GM18870 (cell line): Measurements from ENCODE around the gene PER1.
A peak's percentile ranks its signal among the peaks of the same experiment; 100 is the strongest.

Experiments used
- ATAC-seq: cut with Tn5 transposase; IDR thresholded peaks from one replicate; pipeline ENCODE4 v1.9.1; 2021; ENCODE audit warnings: moderate library complexity; ENCODE audit not compliant: unreplicated experiment

Gene PER1

GRCh38 chr17:8140065-8141029, 11.9 kb downstream of the PER1 start:
- no peak for ATAC-seq

- peak; percentile 60 for ATAC-seq
These were observed 13.4 kb downstream of the PER1 start for GRCh38 chr17:8138672-8139371.

GRCh38 chr17:8138374-8138671, 13.9 kb downstream of the PER1 start:
- no peak for ATAC-seq

GRCh38 chr17:8137645-8138373, 14.4 kb downstream of the PER1 start:
- no peak for ATAC-seq

GRCh38 chr17:8133941-8134340, 18.3 kb downstream of the PER1 start:
- no peak for ATAC-seq

- ATAC-seq = no peak
These were observed 18.8 kb downstream of the PER1 start for GRCh38 chr17:8133399-8133798.

- no peak for ATAC-seq
These were observed 20.3 kb downstream of the PER1 start for GRCh38 chr17:8131844-8132441.

- no peak for ATAC-seq
These were observed 23.9 kb downstream of the PER1 start for GRCh38 chr17:8128125-8128784.

- no peak for ATAC-seq
These were observed 25.6 kb downstream of the PER1 start for GRCh38 chr17:8126491-8127066.

- no peak for ATAC-seq
These were observed 26.2 kb downstream of the PER1 start for GRCh38 chr17:8125947-8126490.

GRCh38 chr17:8125154-8125946, 26.9 kb downstream of the PER1 start:
- ATAC-seq = no peak

GRCh38 chr17:8124350-8125153, 27.7 kb downstream of the PER1 start:
- ATAC-seq = no peak

GRCh38 chr17:8123695-8124349, 28.4 kb downstream of the PER1 start, which contains the start of gene HES7:
HES7 (minus strand) TSS chr17:8124106; CDS start chr17:8124084, 22 bp downstream.
- no peak for ATAC-seq

GRCh38 chr17:8122924-8123694, 29.1 kb downstream of the PER1 start:
- ATAC-seq = no peak

- no peak for ATAC-seq
These were observed 29.7 kb downstream of the PER1 start for GRCh38 chr17:8122422-8122923.

- ATAC-seq = no peak
These were observed 30.4 kb downstream of the PER1 start for GRCh38 chr17:8121681-8122421.
